ENCODE results near the gene FZD1.

GRCh38 chr7:91230100-91230499, 34.1 kb upstream of the FZD1 start:
- TF ChIP-seq CTCF (IDR thresholded peaks at IDR 0.05) (no peak), ZFX (IDR thresholded peaks at IDR 0.05; ENCODE audit: borderline replicate concordance) (no peak)
